Hematopoietic multipotent progenitor cell treated with erythropoietin and hydrocortisone succinate and interleukin-3 and kit ligand, for 15 days (in vitro differentiated cells): ENCODE results near the gene TDRD1.
"Not testable (repeated sequence)": the region's sequence is repeated elsewhere in the genome, so short reads cannot be mapped to it uniquely, and the experiment has no call there.

Experiments
- DNase-seq: peaks from one replicate; pipeline ENCODE4 v3.0.0-alpha.2; 2015; ENCODE audit warnings: low spot score

Gene TDRD1

GRCh38 chr10:114179148-114179547 is at the start of gene TDRD1:
TSS of gene TDRD1 (plus strand) at chr10:114179353. CDS start at chr10:114187832, 8,479 bp downstream.
- no peak for DNase-seq

GRCh38 chr10:114131094-114131493 is 48.1 kb upstream of the TDRD1 start:
- no peak for DNase-seq

- DNase-seq, result no peak
Observed at GRCh38 chr10:114135476-114135875, 43.7 kb upstream of the TDRD1 start.

GRCh38 chr10:114138581-114138980 is 40.6 kb upstream of the TDRD1 start:
- DNase-seq, result no peak

- DNase-seq, result no peak
Observed at GRCh38 chr10:114140036-114140435, 39.1 kb upstream of the TDRD1 start.

GRCh38 chr10:114140827-114141226 is 38.3 kb upstream of the TDRD1 start:
- not testable (repeated sequence) for DNase-seq

- DNase-seq, result no peak
Observed at GRCh38 chr10:114142018-114142417, 37.1 kb upstream of the TDRD1 start.

GRCh38 chr10:114143160-114143559 is 36.0 kb upstream of the TDRD1 start:
- DNase-seq, result no peak

- DNase-seq, result not testable (repeated sequence)
Observed at GRCh38 chr10:114149476-114149875, 29.7 kb upstream of the TDRD1 start.

- no peak for DNase-seq
Observed at GRCh38 chr10:114151486-114151885, 27.7 kb upstream of the TDRD1 start.

- no peak for DNase-seq
Observed at GRCh38 chr10:114151892-114152291, 27.3 kb upstream of the TDRD1 start.

- no peak for DNase-seq
Observed at GRCh38 chr10:114157912-114158311, 21.2 kb upstream of the TDRD1 start.

- no peak for DNase-seq
Observed at GRCh38 chr10:114163062-114163461, 16.1 kb upstream of the TDRD1 start.

GRCh38 chr10:114166043-114166442 is 13.1 kb upstream of the TDRD1 start:
- no peak for DNase-seq

GRCh38 chr10:114166494-114166893 is 12.7 kb upstream of the TDRD1 start:
- DNase-seq, result no peak

- no peak for DNase-seq
Observed at GRCh38 chr10:114167985-114168384, 11.2 kb upstream of the TDRD1 start.

GRCh38 chr10:114168450-114169009 is 10.6 kb upstream of the TDRD1 start:
- DNase-seq, result no peak

GRCh38 chr10:114172216-114172615 is 6.9 kb upstream of the TDRD1 start:
- no peak for DNase-seq

- peak; percentile 23 for DNase-seq
Observed at GRCh38 chr10:114172776-114173602, 6.2 kb upstream of the TDRD1 start.

- no peak for DNase-seq
Observed at GRCh38 chr10:114173603-114173920, 5.6 kb upstream of the TDRD1 start.

GRCh38 chr10:114173921-114174694 is 5.0 kb upstream of the TDRD1 start, which contains the start of gene CCDC186:
TSS of gene CCDC186 (minus strand) at chr10:114174203. CDS start at chr10:114163268, 10,935 bp downstream.
- DNase-seq, result peak; percentile 96

GRCh38 chr10:114174695-114175188 is 4.4 kb upstream of the TDRD1 start:
- no peak for DNase-seq

- no peak for DNase-seq
Observed at GRCh38 chr10:114175667-114176066, 3.5 kb upstream of the TDRD1 start.
